Measurements from ENCODE around the gene PSMC3IP.

PSMC3IP gene

DNA sequence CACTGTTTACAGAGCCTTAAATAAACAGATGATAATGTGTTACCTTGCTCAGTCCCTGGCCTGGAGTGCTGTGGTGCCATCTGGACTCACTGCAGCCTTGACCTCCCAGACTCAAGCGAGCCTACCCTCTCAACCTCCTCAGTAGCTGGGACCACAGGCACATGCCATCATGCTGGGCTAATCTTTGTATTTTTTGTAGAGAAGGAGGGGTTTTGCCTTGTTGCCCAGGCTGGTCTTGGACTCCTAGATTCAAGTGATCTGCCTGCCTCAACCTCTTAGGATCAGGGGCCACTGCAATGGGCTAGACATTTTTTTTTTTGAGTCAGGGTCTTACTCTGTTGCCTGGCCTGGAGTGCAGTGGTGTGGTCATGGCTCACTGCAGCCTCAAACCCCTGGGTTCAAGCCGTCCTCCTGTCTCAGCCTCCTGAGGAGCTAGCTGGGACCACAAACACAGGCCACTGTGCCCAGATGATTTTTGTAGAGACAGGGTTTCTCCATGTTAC is 46.5 kb downstream of the PSMC3IP start:
- no peak for TF ChIP-seq ZNF274 (IDR thresholded peaks at IDR 0.05; ENCODE audit: low read depth, low read length)
- no peak overlapping the region for H3K4me3 ChIP-seq (ENCODE audit: low read length)

DNA sequence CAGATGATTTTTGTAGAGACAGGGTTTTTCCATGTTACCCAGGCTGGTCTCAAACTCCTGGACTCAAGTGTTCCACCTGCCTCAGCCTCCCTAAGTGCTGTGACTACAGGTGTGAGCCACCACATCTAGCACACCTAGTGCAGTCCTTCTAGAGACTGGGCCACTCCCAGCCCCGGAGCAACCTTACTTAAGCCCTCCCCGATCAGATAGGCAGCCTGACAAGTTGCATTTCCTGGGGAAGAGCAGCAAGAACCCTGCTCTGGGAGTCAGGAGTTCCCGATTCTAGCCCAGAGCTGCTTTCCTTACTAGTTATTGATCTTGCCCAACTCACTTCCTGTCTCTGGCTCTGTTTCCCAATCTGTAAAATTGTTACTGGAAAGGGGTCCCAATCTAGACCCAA is 48.5 kb downstream of the PSMC3IP start:
- H3K4me3 ChIP-seq (ENCODE audit: low read length), result no peak overlapping the region
- TF ChIP-seq ZNF274 (IDR thresholded peaks at IDR 0.05; ENCODE audit: low read depth, low read length), result no peak

DNA sequence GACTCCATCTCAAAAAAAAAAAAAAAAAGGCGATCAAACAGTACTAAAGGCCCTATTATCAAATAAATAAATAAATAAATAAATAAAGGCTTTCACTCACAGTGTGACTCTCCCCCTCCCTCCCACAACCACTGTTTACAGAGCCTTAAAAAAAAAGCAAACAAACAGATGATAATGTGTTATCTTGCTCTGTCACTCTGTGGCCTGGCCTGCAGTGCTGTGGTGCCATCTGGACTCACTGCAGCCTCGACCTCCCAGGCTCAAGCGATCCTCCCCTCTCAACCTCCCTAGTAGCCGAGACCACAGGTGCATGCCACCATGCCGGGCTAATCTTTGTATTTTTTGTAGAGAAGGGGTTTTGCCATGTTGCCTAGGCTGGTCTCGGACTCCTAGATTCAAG is 49.6 kb downstream of the PSMC3IP start:
- no peak overlapping the region for H3K4me3 ChIP-seq (ENCODE audit: low read length)
- no peak for TF ChIP-seq ZNF274 (IDR thresholded peaks at IDR 0.05; ENCODE audit: low read depth, low read length)

DNA sequence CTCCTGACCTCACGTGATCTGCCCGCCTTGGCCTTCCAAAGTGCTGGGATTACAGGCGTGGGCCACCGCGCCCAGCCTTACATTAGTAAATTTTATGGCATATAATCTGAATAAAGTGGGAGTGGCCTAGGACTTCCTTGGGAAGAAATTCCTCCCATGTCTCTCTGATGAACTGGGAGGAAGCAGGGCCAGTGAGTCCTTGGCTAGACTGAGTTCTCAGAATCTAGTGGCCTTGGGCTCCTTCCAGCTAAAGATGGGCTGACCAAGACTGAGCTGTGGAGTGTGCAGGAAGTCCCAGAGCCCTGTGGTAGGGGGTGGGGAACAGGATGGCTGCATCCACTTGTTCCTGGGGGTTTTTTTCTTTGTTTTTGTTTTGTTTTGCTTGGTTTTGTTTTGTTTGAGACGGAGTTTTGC is 51.5 kb downstream of the PSMC3IP start:
- no peak for TF ChIP-seq ZNF274 (IDR thresholded peaks at IDR 0.05; ENCODE audit: low read depth, low read length)
- no peak overlapping the region for H3K4me3 ChIP-seq (ENCODE audit: low read length)

DNA sequence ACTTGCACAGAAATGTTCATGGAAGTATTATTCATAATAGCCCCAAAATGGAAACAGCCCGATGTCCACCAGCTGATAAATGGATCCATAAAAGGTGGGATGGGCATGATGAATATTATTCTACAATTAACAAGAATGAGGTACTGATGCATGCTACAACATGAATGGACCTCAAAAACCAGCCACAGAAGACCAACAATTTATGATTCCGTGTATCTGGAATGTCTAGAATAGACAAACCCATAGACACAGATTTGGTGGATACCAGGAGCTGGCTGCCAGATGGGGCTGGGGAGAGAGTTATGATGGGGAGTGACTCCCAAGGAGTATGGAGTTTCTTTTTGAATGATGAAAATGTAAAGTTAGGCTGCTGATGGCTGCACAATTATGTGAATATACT is 52.3 kb downstream of the PSMC3IP start:
- no peak overlapping the region for H3K4me3 ChIP-seq (ENCODE audit: low read length)
- no peak for TF ChIP-seq ZNF274 (IDR thresholded peaks at IDR 0.05; ENCODE audit: low read depth, low read length)

DNA sequence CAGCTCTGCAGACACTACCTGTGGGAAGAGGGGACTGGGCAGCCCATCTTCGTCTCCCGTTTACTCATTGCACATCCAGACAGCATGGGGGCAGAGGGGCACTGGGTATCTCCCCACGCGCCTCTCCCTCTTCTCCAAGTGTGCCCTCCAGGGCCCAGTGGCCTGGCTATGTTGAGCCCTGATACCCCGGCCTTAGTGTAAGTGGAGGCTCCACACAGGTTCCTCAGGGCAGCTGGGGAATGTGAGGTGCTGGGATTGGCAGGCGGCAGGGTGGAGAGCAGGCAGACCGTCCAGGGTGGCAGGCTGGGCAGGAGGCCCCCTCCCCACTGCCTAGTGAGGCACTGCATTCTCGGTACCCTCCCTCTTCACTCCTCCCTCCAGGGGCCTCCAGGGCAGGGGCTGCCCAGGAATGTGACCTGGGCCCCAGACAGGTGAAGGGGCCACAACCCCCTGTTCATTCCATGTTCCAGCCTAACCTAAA is 54.7 kb downstream of the PSMC3IP start:
- H3K4me3 ChIP-seq (ENCODE audit: low read length), result no peak overlapping the region
- no peak for TF ChIP-seq ZNF274 (IDR thresholded peaks at IDR 0.05; ENCODE audit: low read depth, low read length)
